Stimulated activated naive CD4-positive, alpha-beta T cell treated with Interleukin-2 at 50 U/mL for 16 hours (primary cell): Measurements from ENCODE around the gene COL16A1.

Experiments
- DNase-seq: peaks from one replicate; lab custom pipeline; 2025; lab: John Stamatoyannopoulos, UW

COL16A1 gene

GRCh38 chr1:31706384-31707058 is 2.7 kb upstream of the COL16A1 start:
- no peak for DNase-seq

- peak; percentile 49 for DNase-seq
Measured at GRCh38 chr1:31705080-31705866, 1.5 kb upstream of the COL16A1 start.

- no peak for DNase-seq
Measured at GRCh38 chr1:31704271-31705079, 658 bp upstream of the COL16A1 start.

- no peak for DNase-seq
Measured at GRCh38 chr1:31702836-31703404, 897 bp downstream of the COL16A1 start.

GRCh38 chr1:31701091-31701736 is 2.6 kb downstream of the COL16A1 start:
- DNase-seq = peak; percentile 5

GRCh38 chr1:31700468-31701090 is 3.2 kb downstream of the COL16A1 start:
- no peak for DNase-seq

- no peak for DNase-seq
Measured at GRCh38 chr1:31699341-31699891, 4.4 kb downstream of the COL16A1 start.

- no peak for DNase-seq
Measured at GRCh38 chr1:31697369-31697984, 6.3 kb downstream of the COL16A1 start.

- no peak for DNase-seq
Measured at GRCh38 chr1:31696242-31696641, 7.6 kb downstream of the COL16A1 start.

- DNase-seq = no peak
Measured at GRCh38 chr1:31695327-31695726, 8.5 kb downstream of the COL16A1 start.

GRCh38 chr1:31694964-31695313 is 8.9 kb downstream of the COL16A1 start:
- no peak for DNase-seq

- no peak for DNase-seq
Measured at GRCh38 chr1:31694069-31694963, 9.5 kb downstream of the COL16A1 start.

GRCh38 chr1:31693231-31693630 is 10.6 kb downstream of the COL16A1 start:
- no peak for DNase-seq

GRCh38 chr1:31691951-31692350 is 11.9 kb downstream of the COL16A1 start:
- DNase-seq = no peak

- no peak for DNase-seq
Measured at GRCh38 chr1:31691446-31691845, 12.4 kb downstream of the COL16A1 start.

GRCh38 chr1:31690921-31691320 is 12.9 kb downstream of the COL16A1 start:
- DNase-seq = no peak

GRCh38 chr1:31689854-31690253 is 14.0 kb downstream of the COL16A1 start:
- no peak for DNase-seq

GRCh38 chr1:31689379-31689778 is 14.4 kb downstream of the COL16A1 start:
- DNase-seq = no peak

GRCh38 chr1:31688233-31688918 is 15.4 kb downstream of the COL16A1 start:
- DNase-seq = no peak
